HG02798 (cell line): ENCODE results near the gene CKAP4.

Source experiments
- ATAC-seq: cut with Tn5 transposase; IDR thresholded peaks from one replicate; pipeline ENCODE4 v1.9.1; 2021; ENCODE audit warnings: mild to moderate bottlenecking; ENCODE audit not compliant: unreplicated experiment, poor library complexity

CKAP4 gene

DNA sequence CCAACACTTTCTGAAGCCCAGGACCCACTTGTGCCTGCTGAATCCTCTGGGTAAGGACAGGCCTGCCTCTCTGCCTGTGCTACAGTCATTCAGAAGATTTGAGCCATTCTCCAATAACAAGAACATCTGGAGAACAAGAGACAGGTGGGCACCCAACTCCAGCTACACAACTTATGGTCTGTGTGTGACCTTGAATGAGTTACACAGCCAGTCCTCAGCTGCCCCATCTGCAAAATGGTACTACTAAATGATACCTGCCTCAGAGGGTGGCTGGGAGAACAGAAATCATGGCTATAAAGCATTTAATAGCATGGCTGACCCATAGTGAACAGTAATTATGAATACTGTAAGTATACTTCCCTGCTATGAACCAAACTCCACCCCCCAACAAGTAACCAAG lies 4.2 kb downstream of the CKAP4 start:
- ATAC-seq = no peak

DNA sequence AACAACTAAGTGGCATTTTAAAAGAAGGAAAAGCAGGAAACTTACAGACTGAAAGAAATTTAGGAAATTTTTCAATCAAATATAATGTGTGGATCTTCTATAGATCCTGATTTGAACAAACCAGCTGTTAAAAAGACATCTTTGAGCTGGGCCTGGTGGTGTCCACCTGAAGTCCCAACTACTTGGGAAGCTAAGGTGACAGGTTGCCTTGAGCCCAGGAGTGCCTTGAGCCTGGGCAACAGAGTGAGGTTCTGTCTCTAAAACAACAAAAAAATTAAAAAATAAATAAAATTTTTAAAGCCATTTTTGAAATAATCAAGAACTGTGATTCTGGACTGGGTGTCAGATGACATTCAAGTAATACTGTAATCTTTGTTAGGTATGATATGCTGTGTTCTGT lies 7.0 kb downstream of the CKAP4 start:
- ATAC-seq = no peak

DNA sequence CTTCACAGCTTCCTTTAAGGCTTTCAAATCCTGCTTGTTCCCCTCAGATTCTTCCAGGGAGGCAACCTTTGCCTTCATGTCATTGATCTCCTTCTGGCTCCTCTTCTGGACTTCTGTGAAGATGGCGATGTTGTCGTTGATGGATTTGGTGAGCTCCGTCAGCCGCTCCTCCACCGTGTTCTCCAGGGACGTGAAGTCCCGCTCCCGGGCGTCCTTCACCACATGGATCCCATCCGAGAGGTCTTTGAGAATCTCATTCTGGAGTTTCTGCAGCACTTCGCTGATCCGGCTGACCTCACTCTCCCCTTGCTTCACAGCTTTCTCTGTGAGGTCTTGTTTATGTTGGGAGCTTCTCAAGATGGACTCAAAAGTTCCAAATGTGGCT lies 7.9 kb downstream of the CKAP4 start:
- ATAC-seq = no peak

DNA sequence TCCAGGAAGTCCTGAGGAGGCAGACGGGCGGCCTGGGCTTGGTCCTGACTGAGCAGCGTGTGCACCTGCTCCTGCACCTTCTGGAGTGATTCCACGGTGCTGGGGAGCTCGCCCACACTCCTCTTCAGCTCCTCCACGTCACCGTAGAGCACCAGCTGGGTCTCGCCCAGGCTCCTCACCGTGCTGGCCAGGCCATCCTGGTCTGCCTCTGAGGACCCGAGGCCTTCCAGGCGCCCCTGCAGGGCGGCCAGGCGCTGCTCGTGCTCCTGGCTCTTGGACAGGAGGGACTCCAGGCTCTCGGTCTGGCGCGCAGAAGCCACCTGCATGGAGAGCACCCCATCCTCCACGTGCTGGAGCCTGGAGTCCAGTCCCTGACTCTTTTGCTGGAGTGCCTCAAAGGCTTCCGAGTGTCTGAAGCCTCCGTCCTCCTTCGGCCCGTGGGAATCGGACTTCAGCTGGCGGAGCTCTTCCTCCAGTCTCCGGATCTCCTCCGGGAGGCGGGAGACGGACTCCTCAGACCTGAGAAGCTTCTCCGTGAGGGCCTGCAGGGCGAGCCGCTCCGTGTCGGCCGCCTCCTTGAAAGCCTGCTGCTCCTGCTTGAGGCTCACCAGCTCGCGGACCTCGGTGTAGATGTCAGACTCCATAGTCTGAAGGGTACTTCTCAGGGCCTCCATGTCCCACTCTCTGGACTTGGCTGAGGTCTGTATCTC lies 8.4 kb downstream of the CKAP4 start:
- no peak for ATAC-seq

DNA sequence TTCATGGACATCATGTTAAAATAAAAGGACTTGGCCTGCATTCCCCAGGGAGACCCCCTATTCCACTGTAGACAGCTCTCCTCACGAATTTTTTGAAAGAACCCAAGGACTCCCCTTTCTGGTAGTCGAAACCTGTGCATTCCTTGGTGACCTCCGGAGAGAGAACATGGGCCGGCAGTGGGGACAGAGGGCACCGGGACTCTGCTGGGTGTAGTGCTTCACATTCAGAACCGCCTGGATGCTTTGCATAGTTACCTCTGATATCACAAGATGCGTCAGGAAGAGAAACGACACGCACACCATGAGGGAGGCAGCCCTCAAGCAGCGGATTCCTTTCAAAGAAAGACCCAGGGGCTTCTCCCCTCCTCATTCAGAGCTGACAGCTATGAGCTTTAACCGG lies 9.7 kb downstream of the CKAP4 start:
- ATAC-seq = no peak

DNA sequence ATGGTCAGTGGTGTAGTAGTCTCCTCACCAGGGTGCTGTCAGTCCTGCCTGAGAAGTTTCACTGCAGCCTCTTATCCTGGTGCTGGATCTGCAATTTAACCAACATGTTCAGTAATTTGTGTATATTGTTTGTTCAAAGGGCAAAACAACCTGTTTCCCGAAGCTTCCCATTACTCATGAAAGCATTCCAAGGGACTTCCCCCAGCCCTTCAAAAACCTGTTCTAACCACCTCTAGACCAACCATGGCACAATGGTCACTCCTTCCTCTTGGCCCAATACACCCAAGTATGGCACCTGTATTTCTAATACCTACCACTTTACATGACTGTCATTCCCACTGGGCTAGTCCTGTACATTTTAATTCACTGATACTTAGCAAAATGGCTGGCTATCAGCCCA lies 12.1 kb downstream of the CKAP4 start:
- ATAC-seq = no peak

DNA sequence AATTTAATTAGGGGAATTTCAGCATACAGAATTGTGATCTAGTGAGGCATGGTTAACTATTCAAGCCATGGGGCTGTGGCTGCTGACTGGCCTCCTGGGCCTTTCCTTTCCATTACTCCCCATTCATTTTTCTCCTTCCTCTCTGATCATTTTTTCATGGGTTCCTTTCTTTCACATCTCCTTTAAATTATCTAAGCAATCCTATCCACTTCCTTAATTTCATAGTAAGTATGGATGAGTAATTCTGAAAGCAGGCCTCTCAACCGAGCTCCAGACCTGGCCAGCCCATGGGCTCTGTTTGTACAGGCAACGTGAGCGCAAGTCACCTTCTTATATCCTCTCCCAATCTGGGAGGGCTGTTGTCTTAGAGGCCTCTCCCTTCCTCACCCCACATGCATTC lies 13.4 kb downstream of the CKAP4 start:
- no peak for ATAC-seq

DNA sequence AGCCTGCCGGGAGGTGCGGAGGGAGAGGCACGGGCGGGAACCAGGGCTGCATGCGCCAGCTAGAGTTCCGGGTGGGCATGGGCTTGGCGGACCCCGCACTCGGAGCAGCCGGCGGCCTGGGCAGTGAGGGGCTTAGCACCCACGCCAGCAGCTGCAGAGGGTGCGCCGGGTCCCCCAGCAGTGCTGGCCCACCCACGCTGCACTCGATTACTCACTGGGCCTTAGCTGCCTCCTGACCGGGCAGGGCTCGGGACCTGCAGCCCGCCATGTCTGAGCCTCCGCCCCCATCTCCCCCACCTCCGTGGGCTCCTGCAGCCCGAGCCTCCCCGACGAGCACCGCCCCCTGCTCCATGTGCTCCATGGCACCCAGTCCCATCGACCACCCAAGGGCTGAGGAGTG lies 14.8 kb downstream of the CKAP4 start:
- ATAC-seq = no peak

DNA sequence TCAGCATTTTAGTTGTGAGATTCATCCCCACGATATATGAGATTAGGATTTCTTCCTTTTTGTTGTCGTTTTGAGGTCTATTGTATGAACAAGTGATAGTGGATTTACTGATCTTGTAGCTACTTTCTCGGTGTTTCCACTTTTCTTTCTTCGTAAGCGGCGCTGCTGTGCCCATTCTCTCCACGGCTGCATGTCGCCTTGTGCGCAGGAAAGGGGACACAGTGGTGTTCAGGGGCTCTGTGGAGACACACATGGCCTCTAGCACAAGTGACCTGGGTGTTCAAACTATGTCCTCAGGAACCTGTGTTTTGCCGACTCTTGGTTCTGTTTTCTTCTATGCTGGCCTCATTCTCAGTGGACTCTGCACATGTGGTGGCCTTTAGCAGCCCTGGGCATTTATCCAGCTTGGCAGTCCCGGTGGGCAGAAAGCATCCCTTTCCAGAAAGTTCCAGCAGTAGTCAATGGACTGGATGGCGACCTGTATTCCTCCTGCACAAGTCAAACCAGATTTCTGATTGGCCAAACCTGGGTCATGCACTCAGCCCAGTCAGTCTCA lies 18.7 kb downstream of the CKAP4 start:
- no peak for ATAC-seq

DNA sequence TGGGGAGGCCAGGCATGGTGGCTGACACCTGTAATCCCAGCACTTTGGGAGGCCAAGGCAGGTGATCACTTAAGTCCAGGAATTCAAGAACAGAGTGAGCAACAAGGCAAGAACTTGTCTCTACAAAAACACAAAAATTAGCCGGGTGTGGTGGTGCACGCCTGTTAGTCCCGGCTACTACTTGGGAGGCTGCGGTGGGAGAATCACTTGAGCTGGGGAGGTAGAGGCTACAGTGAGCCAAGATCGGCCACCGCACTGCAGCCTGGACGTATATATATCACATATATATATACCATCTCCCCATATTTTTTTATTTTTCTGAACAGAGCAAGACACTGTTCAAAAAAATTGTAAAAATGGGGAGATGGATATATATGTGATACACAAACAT lies 19.5 kb downstream of the CKAP4 start:
- ATAC-seq = no peak

DNA sequence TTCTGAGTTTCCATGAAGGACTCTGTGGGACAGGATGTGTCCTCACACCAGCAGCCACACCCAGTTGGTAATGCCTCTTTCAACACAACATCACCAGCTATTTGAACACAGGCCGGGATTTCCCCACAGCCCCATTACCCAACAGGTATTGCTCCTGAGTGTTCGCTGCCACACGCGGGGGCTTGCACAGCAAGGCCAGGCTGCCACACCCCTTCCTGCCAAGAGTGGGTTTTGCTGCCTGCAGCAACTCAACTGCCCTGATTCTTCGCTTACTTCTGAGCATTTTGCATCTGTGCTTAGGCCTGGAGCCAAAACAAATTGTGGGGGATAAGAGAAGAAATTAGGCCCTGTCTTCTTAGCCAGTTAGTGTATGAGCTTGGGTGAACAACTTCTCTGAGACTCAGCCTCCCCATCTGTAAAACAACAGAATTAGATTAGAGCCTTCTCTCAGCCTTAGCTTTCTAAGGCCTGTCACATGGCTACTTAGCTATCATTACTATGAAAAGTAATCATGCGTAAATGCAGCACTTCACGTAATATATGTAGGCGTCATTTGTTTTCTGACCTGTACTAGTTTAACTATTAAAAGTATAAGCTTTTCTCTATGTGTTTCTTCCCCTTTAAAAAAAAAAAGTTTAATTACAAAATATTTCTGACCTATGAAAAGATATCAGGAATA lies 20.0 kb downstream of the CKAP4 start:
- ATAC-seq = no peak

DNA sequence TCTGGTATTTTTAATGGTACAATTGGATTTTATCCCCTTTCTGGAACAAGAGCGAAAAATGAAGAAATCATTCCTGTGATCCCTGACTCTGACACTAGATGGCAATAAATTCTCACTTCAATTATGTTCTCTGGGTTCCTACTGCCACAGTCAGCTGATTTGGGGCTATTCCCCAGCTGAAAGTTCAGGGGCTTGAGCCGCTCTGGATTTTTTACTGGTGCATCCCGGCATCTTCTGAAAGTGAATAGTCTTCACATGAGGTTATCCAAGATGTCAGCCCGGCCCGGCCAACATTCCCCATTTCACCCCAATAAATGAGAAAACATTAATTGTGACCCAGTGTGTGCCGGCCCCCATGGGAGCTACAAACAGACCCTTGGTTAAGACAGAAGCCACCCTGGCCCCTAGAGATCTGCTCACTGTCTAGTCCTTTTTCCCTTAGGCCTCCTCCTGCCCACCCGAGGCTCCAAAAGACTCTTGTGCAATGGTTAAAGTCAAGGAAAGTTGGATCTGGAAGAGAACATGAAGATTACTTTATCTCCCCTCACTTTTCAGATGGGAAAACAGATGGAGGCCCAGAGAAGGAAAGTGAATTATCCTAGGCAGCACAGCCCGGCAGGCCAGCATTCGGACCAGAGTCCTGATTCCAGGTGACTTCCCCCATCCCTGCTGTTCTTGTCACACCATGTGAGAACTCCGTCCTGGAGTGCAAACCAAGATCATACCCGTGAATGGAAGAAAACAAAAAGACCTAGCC lies 20.8 kb downstream of the CKAP4 start:
- ATAC-seq = no peak

DNA sequence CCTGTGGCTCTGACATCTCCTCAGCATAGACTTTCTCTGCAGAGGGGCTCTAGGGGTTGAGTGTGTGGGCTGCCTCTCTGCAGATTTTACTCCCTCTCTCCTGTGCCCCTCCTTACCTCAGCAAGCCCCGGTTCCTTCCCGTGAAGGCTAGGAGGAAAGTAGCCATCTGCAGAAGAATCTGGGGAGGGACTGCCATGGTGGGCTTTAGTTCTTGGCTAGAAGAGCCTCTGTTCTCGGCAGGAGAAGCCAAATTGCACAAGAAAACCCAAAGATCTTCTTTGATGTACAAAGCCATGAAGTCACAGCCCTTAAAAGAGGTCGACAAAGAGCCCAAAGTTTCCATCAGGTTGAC lies 23.5 kb downstream of the CKAP4 start:
- no peak for ATAC-seq

DNA sequence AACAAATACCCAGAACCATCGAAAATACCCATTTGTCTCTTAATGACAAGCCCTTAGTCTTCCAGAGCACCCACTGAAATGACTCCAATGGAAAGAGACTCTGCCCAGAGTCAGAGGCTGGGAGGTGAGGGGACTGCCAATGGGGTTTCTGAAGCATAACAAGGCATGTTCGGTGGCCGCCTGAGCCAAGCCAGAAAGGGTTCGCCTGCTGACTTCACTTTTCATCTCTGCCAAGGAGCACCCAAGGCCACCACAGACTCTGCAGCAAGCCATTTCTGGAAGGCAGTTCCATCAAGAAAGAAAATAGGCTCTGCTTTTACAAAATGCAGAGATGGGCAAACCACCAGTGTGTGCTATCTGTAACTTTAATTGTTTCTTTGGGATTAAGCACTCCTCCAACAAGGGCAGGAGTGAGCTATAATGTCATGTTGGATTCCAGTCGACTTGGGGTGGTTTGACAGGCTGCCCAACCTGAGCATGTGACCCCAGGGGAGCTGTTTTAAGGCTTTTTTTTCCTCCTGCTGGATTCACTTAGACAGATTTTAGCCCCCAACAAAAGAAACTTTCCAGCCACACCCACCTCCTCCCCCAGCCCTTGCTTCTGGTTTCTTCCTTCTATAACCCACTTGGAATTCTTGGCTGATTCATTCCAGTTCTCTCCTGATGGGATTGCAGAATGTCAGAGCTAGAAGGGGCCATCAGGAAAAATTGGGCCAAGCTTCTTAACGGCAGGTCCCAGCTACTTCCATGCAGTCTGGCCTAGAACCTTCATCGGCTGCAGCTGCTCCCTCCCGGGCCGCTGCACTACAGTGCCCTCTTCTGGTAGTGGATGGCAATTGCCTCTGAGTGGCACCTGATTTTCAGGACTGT lies 24.1 kb downstream of the CKAP4 start:
- ATAC-seq = peak; percentile 84

DNA sequence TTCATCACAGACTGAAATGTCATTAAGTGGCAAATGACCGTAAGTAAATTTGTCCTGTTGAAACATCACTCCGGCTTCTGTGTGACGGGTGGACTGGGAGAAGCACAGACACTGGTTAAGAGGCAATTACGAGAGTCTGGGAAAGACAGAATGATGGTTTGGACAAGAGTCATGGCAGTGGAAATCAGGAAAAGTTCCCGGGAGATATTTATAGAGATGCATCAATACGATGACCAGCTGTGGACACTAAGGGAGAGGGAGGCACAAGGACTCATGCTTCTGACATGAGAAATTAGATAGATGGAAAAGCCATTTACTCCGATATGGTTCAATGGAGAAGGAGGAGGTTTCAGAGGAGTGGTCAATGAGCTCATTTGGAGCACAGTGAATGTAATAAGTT lies 27.3 kb downstream of the CKAP4 start:
- no peak for ATAC-seq

DNA sequence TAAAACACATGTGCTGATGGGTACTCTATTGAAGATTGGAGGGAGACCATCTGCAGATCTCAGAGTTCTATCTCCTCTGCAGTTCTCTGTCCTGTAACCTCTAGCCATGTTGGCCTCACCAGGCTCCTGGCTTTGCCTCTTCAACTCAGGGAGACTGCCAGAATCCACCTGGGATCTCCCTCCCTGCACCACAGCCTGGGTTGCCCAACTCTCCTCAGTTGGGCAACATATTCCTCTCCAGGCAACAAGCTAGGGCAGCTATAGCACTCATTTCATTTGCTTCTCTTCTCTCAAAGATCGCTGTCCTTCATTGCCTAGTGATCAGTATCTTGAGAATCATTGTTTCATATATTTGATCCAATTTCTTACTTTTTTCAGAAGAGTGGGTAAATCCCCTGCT lies 28.8 kb downstream of the CKAP4 start:
- ATAC-seq = no peak

DNA sequence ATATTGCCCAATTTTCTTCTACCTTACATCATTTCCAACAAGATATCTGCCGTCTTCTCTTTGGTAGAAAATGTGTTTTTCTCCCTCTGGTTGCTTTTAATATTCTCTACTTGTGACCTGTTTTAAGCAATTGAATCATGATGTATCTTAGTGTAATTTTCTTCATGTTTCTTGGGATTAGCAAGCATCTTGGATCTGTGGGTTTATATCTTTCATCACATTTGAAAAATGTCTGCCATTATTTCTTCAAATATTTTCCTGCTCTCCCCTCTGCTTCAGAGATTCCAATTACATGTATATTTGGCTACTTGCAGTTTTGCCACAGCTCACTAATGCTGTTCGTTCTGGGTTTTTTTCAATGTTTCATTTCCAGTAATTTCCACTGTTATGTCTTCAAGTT lies 30.1 kb downstream of the CKAP4 start:
- no peak for ATAC-seq

DNA sequence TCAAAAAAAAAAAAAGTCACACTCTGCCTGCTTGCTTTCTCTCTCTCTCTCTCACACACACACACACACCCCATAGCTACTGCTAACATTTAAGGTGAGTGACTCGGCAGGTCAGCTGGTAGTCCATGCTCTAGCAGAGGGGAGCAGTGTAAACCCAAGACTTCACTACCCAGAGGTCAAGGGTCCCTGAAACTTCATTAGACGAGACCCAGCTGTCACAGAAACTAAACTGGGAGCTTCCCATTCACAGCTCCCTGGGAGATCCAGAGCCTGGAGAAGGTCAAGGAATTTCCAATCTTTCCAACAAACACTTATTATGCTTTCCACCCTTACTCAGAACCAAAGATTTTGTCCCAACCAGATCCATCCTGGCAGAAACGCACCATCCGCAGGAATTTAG lies 33.2 kb downstream of the CKAP4 start:
- ATAC-seq = no peak

DNA sequence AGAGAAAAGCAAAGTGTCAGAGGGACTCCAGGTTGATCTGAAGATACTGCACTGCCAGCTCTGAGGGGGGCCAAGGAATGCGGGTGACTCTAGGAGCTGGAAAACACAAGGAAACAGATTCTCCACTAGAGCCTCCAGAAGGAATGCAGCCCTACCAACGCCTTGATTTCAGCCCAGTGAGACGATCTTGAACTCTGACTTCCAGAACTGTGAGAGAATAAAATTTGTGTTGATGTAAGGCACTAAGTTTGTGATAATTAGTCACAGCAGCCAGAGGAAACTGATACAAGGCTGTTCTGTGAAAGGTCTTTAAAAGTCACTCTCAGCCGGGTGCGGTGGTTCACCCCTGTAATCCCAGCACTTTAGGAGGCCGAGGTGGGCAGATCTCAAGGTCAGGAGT lies 34.2 kb downstream of the CKAP4 start:
- no peak for ATAC-seq

DNA sequence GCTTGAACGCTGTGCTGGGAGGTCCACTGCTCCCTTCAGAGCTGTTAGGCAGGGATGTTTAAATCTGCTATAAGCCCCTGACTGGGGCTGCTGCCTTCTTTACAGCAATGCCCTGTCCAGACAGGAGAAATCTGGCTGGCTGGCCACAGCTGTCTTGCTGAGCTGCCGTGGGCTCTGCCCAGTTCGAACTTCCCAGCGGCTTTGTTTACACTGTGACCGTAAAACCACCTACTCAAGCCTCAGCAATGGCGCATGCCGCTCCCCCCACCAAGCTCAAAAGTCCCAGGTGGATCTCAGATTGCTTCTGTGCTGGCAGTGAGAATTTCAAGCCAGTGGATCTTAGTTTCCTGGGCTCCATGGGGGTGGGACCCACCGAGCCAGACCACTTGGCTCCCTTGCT lies 35.8 kb downstream of the CKAP4 start:
- ATAC-seq = no peak
